ENCODE measurements around the gene ATF5.
"Not testable (repeated sequence)": the region's sequence is repeated elsewhere in the genome, so short reads cannot be mapped to it uniquely, and the experiment has no call there.

Gene ATF5

DNA sequence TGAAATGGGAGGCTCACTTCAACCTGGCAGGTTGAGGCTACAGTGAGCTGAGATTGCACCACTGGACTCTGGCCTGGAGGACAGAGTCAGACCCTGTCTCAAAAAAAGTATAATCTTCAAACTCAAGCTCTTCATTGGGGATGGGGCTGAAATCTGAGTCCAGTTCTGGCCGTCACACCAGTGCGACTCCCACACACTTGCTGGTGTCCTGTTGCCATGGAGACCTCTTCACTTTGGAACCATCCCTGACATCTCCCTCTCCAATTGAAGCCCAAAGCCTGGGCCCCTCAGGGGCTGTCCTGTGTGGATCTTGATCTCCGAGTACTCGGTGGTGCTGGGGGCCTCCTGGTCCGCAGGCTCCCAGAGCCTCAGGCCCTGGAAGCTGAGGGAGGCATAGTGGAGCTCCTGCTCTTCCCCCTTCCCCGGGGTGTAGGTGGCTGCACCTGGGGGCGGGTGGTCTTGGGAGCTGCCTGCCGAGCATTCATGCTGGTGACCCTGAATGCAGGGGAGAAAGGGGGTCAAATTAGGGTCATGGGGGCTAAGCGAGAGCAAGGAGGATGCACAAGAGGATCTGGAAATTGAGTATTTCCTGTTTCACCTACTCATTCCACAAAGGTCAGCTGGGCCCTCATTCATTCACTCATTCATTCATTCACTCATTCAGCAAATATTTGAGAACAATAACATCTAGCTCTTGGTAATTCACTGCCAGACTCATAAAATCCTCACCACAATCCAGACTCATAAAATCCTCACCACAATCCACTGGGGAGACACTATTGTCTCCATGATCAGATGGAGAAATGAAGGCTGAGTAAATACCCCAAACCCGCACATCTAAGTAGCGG is 21.0 kb downstream of the ATF5 start:
- peak; percentile 36 for DNase-seq (ENCODE audit: low read depth)

DNA sequence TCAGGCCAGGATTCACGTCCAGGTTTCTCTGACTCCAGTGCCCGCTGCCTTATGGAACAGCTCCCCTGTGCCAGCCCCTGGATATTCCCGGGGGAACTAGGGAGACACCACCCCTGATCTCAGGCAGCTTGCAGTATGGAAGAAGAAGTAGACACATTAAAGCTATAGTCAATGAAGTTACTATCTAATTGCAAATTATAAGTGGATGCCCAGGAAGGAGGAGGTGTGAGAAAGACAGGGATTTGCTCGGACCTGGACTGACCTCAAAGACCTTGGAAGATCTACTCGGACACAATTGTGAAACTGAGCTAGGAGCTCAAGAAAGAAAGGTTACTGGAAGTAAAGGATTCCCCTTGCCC is 21.6 kb downstream of the ATF5 start:
- no peak for DNase-seq (ENCODE audit: low read depth)

DNA sequence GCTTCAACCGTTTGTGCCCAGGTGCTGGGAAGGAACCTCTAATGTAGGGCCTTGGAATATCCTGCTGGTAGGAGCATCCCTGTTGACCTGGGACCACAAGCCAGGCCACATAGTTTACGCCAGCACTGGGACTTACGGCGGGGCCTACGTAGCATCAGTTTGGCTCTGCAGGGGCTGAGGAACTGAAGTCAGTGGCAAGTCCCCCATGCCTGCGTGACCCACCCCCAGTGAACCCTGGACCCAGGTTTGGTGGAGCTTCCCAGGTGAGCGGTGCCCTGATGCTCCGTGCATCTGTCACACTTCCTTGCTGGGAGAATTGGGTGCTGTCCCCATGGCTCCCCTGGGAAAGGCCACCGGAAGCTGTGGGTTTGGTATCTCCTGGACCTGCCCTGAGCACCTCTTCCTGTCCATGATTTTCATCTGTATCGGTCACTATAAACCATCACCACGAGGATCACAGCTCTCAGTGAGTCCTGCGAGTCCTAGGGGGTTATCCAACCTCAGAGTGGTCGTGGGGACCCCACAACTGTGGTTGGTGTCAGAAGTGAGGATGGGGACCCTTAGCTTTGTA is 22.0 kb downstream of the ATF5 start:
- DNase-seq (ENCODE audit: low read depth), result no peak

DNA sequence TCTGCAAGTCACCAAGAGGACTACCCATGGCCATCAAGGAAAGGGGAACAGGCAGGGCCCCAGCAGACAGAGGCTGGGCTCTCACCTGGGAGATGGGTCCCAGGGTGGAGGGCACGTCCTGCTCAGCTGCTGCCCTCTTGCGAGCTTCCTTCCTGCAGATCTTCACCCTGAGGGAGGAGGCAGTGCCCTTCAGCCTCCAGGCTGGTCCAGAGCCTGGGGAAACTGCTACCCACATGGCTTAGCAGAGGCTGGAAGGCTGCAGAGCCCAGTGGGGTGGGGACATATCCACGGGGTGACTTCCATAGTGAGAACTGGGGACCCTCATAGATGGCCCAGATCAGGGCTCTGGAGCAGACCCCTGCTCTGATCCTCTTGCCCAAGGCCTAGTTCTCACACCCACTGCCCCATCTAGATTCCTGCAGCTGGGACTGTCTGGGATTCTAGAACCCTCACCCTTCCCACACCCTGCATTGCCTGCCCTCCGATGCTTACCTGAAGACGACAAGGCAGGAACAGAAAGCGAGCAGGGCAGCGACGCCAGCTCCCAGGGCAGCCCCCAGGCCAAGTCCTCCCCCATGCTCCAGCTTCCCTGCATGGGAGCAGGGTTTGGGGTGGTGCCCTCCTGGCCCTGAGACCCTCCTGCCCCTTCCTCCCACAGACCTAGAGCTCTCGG is 22.9 kb downstream of the ATF5 start:
- no peak for DNase-seq (ENCODE audit: low read depth)

DNA sequence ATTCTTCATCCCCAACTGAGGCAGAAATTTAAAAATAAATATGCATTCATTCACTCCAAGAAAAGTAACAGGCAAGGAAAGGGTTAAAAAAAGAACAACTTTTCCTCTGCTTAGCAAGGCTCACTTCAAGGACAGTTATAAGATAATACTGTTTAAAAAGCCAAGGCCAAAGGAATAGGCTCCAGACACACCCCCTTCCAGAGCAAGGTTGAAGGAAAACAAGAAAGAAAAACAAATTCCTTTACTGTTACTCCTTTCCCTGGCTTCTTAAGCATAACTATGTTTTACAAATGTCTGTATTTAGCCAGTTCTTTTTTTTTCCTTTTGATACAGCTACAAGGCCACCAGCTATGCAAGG is 23.5 kb downstream of the ATF5 start:
- no peak for DNase-seq (ENCODE audit: low read depth)

DNA sequence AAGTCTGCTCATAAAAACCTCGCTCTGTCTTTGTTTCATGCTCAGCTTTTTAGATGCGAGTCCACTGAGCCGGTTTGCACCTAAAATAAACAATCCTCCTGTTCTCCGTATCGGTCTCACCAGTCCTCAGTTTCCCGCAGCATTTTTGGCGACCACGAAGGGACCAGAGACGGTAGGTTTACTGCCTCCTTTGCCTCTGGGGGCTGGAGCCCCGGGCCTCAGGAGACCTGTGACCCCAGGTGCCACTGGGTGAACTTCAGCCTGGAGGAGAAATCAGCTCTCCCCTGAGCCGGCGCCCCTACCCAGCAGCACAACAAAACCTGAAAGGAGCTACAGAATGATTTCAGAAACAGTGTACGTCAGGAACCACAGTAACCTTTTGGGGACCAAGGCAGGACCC is 23.9 kb downstream of the ATF5 start:
- DNase-seq (ENCODE audit: low read depth), result no peak

DNA sequence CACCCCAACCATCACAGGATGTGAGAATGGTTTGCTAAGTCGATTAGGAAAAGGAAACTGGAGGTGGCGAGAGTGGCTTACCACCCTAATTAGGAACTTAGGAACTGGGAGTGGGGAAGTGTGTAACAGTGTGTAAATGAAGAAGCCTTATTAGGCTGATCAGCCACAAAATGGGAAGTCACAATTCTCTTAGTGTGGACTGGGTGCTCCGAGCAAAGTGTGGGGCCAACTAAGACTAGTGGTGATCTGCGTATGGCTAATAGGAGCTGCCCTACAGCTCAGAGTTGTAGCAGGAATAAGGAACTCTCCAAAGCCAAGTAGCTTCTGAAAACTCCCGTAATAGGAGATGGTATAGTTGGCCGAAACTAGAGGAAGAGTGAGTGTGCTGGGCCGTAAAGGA is 24.4 kb downstream of the ATF5 start:
- DNase-seq (ENCODE audit: low read depth), result no peak

DNA sequence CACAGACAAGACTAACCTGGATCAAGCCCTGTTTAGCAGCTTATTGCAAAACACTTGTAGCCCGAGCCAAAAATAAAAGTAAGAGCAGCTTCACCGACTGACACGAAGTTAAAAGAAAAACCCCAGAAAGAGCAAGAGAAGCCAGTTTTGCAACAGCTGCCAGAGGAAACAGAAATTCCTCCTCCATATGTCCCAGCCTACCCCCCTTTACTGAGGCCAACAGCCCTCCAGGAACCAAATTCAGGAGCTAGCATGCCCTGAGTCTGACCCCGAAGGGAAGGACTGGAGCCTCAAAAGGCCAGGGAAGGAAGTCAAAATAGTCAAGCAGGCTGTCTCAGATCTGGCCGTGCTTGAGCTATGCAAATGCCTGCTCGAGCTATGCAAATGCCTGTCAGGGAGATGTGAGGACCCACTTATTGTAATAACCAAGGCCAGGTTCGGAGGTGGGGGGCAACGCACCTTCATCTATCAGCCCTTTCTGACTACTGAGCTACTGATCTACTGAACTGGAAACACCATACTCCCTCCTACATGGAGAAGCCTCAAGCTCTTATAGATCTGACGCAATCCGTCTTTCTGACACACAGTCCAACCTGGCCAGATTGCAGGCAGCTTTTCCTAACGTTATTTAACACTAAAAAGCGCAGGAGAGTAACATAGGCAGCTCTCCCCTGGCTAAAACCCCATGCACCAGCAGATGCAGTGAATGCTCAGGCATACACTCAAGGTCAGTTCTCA is 25.3 kb downstream of the ATF5 start:
- DNase-seq (ENCODE audit: low read depth), result no peak

DNA sequence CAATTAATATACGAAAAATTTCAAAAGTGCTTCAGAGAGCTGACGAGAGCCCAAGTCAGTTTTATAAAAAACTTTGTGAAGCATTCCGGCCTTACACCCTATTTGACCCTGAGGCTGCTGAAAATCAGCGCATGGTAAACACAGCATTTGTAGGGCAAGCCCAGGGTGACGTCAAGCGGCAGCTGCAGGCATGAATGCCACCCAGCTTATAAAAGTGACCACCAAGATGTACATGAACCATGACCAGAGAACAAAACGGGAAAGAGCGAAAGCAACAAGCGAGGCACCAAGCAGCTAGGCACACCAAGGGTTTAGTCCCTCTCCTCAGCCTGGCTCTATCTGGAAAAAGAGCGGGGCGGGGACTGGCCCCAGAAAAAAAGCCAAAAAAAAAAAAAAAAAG is 25.9 kb downstream of the ATF5 start:
- no peak for DNase-seq (ENCODE audit: low read depth)

DNA sequence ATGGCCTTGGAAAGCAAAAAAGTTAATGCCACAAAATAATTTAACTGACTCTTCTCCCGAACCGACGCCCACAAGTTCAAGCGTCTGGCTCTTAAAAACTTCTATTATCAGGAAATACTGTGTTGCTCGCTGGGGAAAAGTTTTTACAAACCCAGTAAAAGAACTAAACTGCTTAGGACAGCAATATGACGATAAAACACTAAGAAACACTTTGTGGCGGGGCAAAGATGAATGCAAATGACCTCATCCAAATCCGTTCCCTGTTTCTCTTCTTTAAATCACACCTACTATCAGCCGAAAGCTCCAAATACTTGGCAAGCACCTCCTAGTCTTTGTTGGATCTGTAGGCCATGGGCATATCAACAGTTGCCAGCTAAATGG is 27.1 kb downstream of the ATF5 start:
- no peak for DNase-seq (ENCODE audit: low read depth)

DNA sequence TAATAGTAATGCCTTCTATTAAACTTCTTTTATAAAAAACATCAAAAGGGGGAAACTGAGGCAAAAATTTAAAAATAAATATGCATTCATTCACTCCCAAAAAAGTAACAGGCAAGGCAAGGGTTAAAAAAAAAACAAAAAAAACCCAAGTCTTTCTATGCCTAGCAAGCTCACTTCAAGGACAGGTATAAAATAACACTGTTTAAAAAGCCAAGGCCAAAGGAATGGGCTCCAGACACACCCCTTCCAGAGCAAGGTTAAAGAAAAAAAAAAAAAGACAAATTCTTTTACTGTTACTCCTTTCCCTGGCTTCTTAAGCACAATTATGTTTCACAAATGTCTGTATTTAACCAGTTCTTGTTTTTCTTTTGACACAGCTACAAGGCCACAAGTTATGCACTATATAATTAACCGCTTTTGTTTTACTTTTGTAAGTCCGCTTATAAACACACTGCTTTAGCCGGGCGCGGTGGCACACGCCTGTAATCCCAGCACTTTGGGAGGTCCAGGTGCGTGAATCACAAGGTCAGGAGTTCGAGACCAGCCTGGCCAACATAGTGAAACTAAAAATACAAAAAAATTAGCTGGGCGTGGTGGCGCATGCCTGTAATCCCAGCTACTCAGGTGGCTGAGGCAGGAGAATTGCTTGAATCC is 28.4 kb downstream of the ATF5 start:
- DNase-seq (ENCODE audit: low read depth), result no peak

DNA sequence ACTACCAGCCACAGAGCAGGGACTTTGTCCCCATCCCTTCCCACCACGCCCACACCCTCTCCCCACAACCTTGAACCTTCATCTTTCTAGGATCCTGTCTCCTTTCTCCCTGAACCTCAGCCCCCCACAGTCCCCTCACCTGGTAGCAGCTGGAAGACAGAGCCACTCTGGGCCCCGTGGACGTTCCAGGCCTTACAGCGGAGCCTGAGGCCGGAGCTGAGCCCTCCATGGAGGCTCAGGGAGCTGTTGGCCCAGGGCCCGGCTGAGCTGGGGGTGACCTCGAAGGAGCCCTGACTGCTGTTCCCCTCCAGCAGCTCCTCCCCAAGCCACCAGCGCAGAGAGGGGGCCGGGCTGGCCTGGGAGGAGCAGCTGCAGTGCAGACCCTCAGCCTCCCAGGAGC is 29.1 kb downstream of the ATF5 start:
- not testable (repeated sequence) for DNase-seq (ENCODE audit: low read depth)

DNA sequence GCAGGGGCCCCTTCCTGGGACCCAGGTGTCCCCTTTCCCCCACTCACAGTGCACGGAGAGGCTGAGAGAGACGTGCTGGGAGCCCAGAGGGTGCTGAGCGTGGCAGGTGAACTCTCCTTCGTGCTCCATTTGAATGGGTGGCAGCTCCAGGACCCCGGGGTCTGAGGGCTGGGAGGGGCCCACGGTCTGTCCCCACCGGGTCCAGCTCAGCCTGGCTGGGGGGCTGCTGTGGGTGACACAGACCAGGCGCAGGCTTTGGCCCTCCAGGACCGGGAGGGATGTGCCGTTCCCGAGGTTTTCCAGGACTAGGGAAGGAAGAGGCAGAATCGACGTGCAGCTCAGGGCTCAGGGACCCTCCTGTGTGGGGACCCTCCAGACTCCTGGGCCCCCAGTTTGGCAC is 29.6 kb downstream of the ATF5 start:
- DNase-seq (ENCODE audit: low read depth), result not testable (repeated sequence)

DNA sequence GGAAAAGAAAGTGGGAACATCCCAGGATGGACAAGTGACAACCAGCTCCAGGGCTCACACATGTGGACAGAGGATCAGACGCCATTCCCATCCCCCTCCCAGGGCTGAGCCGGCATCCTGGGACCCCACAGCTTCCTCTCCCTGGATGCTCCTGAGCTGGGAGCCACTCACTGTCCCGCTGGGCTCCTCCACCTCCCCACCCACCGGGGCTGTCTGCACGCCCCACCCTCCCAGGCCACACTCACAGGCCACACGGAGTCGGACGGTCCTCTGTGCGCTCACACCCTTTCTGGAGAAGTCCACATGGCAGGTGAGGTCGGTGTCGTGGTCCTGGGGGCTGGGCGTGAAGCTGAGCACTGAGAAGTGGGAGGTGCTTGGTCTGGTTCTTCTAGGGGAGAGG is 30.9 kb downstream of the ATF5 start:
- not testable (repeated sequence) for DNase-seq (ENCODE audit: low read depth)

DNA sequence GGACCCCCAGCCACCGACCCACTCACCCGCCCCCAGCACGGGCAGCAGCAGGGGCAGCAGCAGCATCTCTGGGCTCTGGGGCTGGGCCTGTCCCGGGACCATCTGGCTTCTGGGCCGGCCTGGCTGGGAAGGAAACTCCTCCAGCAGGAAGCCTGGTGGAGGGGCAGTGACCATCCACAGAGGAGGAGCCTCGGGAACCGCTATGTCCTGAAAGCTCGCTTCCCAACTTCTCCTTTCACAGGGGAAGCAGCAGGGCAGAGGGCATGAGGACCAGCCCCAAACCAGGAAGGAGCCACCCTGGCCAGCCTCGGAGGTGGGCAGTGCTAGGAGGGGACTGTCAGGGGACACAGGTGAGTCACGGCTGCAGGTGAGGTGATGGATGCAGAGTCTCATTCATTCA is 32.0 kb downstream of the ATF5 start, which contains the start of gene SIGLEC11:
Gene SIGLEC11, minus strand, starts transcription at position 193 of the 400 bp plus-strand sequence. Its CDS starts 91 bp downstream, at position 102.
- DNase-seq (ENCODE audit: low read depth), result not testable (repeated sequence)

DNA sequence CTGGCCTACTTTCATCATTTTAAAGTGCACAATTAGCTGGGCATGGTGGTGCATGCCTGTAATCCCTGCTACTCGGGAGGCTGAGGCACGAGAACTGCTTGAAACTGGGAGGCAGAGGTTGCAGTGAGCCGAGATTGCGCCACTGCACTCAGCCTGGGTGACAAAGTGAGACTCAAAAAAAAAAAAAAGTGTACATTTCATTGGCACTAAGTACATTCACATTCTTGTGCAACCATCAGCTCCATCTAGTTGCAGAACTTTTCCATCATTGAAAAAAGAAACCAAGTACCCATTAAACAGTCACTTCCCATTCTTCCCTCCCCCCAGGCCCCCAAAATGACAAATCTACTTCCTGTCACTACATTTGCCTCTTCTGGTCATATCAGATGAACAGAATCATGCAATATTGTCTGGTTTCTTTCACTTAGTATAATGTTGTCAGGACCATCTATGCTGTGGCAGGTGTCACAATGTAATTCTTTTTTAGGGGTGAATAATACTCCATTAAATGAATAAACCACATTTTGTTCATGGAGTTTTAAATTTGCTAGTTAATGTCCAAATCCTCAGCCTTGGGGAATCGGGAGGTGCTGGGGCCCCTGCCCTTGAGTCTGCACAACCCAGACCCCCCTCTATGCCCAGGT is 39.4 kb downstream of the ATF5 start:
- DNase-seq (ENCODE audit: low read depth), result no peak

DNA sequence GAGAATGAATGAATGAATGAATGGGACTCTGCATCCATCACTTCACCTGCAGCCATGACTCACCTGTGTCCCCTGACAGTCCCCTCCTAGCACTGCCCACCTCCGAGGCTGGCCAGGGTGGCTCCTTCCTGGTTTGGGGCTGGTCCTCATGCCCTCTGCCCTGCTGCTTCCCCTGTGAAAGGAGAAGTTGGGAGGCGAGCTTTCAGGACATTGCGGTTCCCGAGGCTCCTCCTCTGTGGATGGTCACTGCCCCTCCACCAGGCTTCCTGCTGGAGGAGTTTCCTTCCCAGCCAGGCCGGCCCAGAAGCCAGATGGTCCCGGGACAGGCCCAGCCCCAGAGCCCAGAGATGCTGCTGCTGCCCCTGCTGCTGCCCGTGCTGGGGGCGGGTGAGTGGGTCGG is 40.4 kb downstream of the ATF5 start:
- DNase-seq (ENCODE audit: low read depth), result not testable (repeated sequence)

DNA sequence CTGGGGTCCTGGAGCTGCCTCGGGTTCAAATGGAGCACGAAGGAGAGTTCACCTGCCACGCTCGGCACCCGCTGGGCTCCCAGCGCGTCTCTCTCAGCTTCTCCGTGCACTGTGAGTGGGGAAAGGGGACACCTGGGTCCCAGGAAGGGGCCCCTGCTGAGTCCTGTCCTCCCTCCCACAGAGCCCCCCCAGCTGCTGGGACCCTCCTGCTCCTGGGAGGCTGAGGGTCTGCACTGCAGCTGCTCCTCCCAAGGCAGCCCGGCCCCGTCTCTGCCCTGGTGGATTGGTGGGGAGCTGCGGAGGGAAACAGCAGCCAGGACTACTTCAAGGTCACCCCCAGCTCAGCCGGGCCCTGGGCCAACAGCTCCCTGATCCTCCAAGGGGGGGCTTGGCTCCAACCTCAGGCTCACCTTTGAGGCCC is 43.0 kb downstream of the ATF5 start:
- no peak for DNase-seq (ENCODE audit: low read depth)

DNA sequence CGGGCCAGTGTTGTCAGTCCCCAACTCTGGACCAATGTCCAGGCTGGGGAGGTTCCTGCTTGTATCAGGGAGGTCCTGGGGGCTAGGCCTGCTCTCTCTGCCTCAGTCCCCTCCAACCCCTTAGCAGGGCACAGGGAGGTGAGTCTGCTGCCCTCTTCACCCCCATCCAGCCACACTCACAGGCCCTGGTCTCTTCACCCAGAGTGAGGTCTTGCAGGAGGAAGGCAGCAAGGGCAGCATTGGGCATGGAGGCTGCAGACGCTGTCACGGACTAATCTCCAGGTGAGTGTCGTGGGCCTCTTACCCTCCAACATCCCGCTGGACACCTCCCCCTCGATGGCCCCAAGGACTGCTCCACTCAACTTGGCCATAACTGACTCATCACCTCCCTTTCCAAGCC is 43.8 kb downstream of the ATF5 start:
- DNase-seq (ENCODE audit: low read depth), result no peak

DNA sequence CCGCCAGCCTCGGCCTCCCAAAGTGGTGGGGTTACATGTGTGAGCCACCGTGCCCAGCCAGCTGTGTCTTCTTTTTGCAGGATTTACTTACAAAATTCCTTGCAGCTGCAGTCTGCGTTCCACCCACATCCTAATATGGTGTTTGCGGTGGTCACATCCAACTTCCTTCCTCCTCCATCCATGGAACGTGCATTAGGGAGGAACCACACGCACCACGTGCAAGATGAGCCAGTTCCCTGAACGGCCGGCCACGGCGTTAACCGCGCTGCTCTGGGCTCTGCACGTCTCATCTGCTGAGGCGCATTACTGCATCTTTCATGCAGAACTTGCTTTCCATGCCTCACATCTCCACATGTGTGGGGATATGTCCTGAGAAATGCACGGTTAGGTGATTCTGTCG is 45.0 kb downstream of the ATF5 start:
- DNase-seq (ENCODE audit: low read depth), result no peak

DNA sequence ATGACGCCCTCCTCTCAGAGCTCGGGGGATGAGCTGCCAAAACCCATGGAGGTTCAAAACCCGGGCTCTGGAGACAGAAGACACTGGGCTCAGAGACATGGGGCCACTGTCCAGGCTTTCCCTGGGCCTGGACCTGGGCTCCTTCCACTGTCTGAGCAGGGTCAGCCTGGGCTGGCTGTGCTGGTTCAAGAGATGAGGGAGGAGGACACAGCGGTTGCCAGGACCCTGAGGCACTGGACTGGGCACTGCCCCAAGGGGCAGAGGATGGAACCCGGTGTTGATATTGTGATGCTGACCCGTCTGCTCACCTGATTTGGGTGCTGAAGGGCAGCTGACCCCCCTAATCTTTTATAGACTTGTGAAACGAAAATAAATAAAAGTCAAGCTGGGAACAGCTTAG is 46.0 kb downstream of the ATF5 start:
- DNase-seq (ENCODE audit: low read depth), result no peak

DNA sequence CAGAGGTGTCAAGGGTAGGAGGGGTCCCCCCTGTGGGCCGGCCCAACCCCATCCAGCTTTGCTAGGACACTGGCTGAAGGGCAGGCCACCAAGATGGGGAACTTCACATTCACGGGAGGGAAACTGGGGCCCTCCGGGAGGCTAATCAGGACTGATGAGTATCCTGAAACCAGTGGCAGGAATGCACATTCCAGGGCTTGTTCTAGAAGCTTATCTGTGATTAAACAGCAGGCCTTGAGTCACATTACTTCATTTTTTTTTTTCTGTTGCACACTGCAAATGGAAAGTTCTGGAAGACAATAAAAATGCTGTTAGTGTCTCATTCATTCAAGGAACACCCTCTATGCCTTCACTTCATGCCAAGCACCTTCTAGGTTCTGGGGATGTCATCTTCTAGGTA is 47.5 kb downstream of the ATF5 start:
- DNase-seq (ENCODE audit: low read depth), result no peak

Measured in stromal cell of bone marrow (primary cell).